Thyroid gland (tissue), 4 donors: ENCODE measurements around the gene SRSF2. TPM values are rescaled to one million over a fixed set of nuclear protein-coding genes. Genes with fewer than 3 reads are reported as not detected.

Source experiments
- DNase-seq, 2 donors: peaks; one replicate each; pipeline ENCODE4 v3.0.0-alpha.2; 2019
- H3K27ac ChIP-seq, 3 donors: fragments of 200-600 bp; sonication (generic); 1 replicate in 2 of 3; 2 replicates in 1 of 3; pipeline ENCODE4 v1.5.1; 2016 to 2019; ENCODE audit warnings: mild to moderate bottlenecking in 1 of 3, moderate library complexity in 1 of 3
- H3K27me3 ChIP-seq: fragments of 200-600 bp; sonication (generic); one replicate; pipeline ENCODE4 v1.5.1; 2019
- H3K36me3 ChIP-seq, 2 donors: fragments of 200-600 bp; sonication (generic); one replicate each; pipeline ENCODE4 v1.5.1; 2016 to 2019
- H3K4me1 ChIP-seq, 2 donors: fragments of 200-600 bp; sonication (generic); one replicate each; pipeline ENCODE4 v1.5.1; 2017 to 2019
- H3K4me3 ChIP-seq, 3 donors: fragments of 200-600 bp; sonication (generic); replicated peaks in 1 of 3; 1 replicate in 2 of 3; 2 replicates in 1 of 3; pipeline ENCODE4 v1.5.1; 2016; ENCODE audit warnings: mild to moderate bottlenecking in 1 of 3
- H3K9me3 ChIP-seq: fragments of 200-600 bp; sonication (generic); one replicate; pipeline ENCODE4 v1.5.1; 2017
- CTCF ChIP-seq, 6 experiments: fragments of 200-600 bp in 3 of 6; fragments of 450-650 bp in 3 of 6; sonication (generic) in 3 of 6; IDR thresholded peaks; one replicate each; pipeline ENCODE4 v1.5.1; 2016 to 2019; ENCODE audit warnings: antibody characterized with exemption in 6 of 6, mild to moderate bottlenecking in 2 of 6, inconsistent platforms in 1 of 6, moderate library complexity in 1 of 6
- POLR2A ChIP-seq, 2 donors: fragments of 450-650 bp; IDR thresholded peaks; one replicate each; pipeline ENCODE4 v1.6.1; 2017; ENCODE audit warnings: antibody characterized with exemption in 2 of 2, mild to moderate bottlenecking in 2 of 2, moderate library complexity in 1 of 2
- WGBS, 2 donors: methylation state at CpG; one replicate each; pipeline ENCODE4 v1.1.5; 2017; 5-methylcytosine and 5-hydroxymethylcytosine counted together
- intact Hi-C: fragments of 100-400 bp; cut with DNase I; formaldehyde crosslinking; loops from one replicate; pipeline ENCODE4 v1.15.1; 2023
- total RNA-seq, 4 donors: library from RNA; depleted of rRNA; stranded (reverse); fragments of >200 nt; gene quantifications; one replicate each; pipeline ENCODE4 v1.2.3, GENCODE V29; 2016

Gene SRSF2
- total RNA-seq, 4 donors from 2014 or later = 269 to 614 (median 400) TPM

- H3K27me3 ChIP-seq = no peaks in the 10 kb centered on the region
- no peaks in the 10 kb centered on the region for H3K36me3 ChIP-seq
- DNase-seq = no peak
- H3K4me3 ChIP-seq = no peak overlapping the region
- H3K4me1 ChIP-seq = peaks cover 47 to 88% of the 10 kb centered on the region in 2 donors
- H3K9me3 ChIP-seq = no peaks in the 10 kb centered on the region
- intact Hi-C loops = no loop called here
- H3K27ac ChIP-seq = peak overlapping the region; percentile 19 to 87 (median 74)
- WGBS, 2 donors = 66 to 80% methylated on average over 16 of the region's 16 CpGs
- no peak for TF ChIP-seq POLR2A (IDR thresholded peaks at IDR 0.05)
- no peak for TF ChIP-seq CTCF (IDR thresholded peaks at IDR 0.05)
Observed at GRCh38 chr17:76695059-76695831, 41.9 kb downstream of the SRSF2 start.

GRCh38 chr17:76691379-76692191, 45.5 kb downstream of the SRSF2 start:
- TF ChIP-seq CTCF (IDR thresholded peaks at IDR 0.05) (no peak), POLR2A (IDR thresholded peaks at IDR 0.05) (peak in 1 of 2 donors; percentile 24)
- intact Hi-C loops = no loop called here
- Histone ChIP-seq H3K27ac (peak overlapping the region; percentile 48 to 81 (median 69)), H3K27me3 (no peaks in the 10 kb centered on the region), H3K4me3 (no peak overlapping the region), H3K4me1 (peaks cover 47 to 86% of the 10 kb centered on the region in 2 donors), H3K9me3 (no peaks in the 10 kb centered on the region), H3K36me3 (no peaks in the 10 kb centered on the region)
- DNase-seq = peak in 1 of 2 donors; percentile 51
- WGBS, 2 donors = 59 to 78% methylated on average over 13 to 14 of the region's 14 CpGs

GRCh38 chr17:76690596-76691280, 46.4 kb downstream of the SRSF2 start:
- H3K9me3 ChIP-seq = no peaks in the 10 kb centered on the region
- intact Hi-C loops = no loop called here
- H3K27me3 ChIP-seq = no peaks in the 10 kb centered on the region
- H3K4me1 ChIP-seq = peaks cover 49 to 86% of the 10 kb centered on the region in 2 donors
- WGBS, 2 donors = 71 to 79% methylated on average over 13 of the region's 13 CpGs
- H3K4me3 ChIP-seq = no peak overlapping the region
- peak overlapping the region in 2 of 3 donors; percentile 69 to 81 for H3K27ac ChIP-seq
- no peak for TF ChIP-seq POLR2A (IDR thresholded peaks at IDR 0.05)
- no peak for TF ChIP-seq CTCF (IDR thresholded peaks at IDR 0.05)
- no peaks in the 10 kb centered on the region for H3K36me3 ChIP-seq
- peak in 1 of 2 donors; percentile 2 for DNase-seq

- DNase-seq = no peak
- intact Hi-C loops = loop anchor here (10.0 kb wide), 1 partner anchor 165 kb away; no protein-coding TSS in a partner anchor
- no peaks in the 10 kb centered on the region for H3K9me3 ChIP-seq
- H3K4me3 ChIP-seq = no peak overlapping the region
- no peaks in the 10 kb centered on the region for H3K36me3 ChIP-seq
- H3K27me3 ChIP-seq = no peaks in the 10 kb centered on the region
- H3K4me1 ChIP-seq = peaks cover 41 to 83% of the 10 kb centered on the region in 2 donors
- H3K27ac ChIP-seq = peak overlapping the region in 1 of 3 donors; percentile 94
- WGBS, 2 donors = 91 to 92% methylated on average over 11 of the region's 11 CpGs
- no peak for TF ChIP-seq CTCF (IDR thresholded peaks at IDR 0.05)
- TF ChIP-seq POLR2A (IDR thresholded peaks at IDR 0.05) = no peak
Observed at GRCh38 chr17:76689859-76690258, 47.3 kb downstream of the SRSF2 start.
